NCI-H1436 treated with DMSO at 0.1 percent for 48 hours (cell line): ENCODE data around the gene NELL1.

Experiments
- DNase-seq: peaks from one replicate; lab custom pipeline; 2025; lab: John Stamatoyannopoulos, UW

The NELL1 gene

GRCh38 chr11:21421711-21422329 is 752.4 kb downstream of the NELL1 start:
- no peak for DNase-seq

GRCh38 chr11:21426931-21427330 is 757.5 kb downstream of the NELL1 start:
- DNase-seq, result no peak

- no peak for DNase-seq
Observed at GRCh38 chr11:21427726-21428125, 758.3 kb downstream of the NELL1 start.

- DNase-seq, result no peak
Observed at GRCh38 chr11:21428796-21429195, 759.4 kb downstream of the NELL1 start.

GRCh38 chr11:21429401-21429800 is 760.0 kb downstream of the NELL1 start:
- no peak for DNase-seq

- DNase-seq, result no peak
Observed at GRCh38 chr11:21430537-21430936, 761.2 kb downstream of the NELL1 start.

- no peak for DNase-seq
Observed at GRCh38 chr11:21446939-21447590, 777.7 kb downstream of the NELL1 start.

- DNase-seq, result no peak
Observed at GRCh38 chr11:21447871-21448270, 778.5 kb downstream of the NELL1 start.

- no peak for DNase-seq
Observed at GRCh38 chr11:21456186-21456585, 786.8 kb downstream of the NELL1 start.

- DNase-seq, result no peak
Observed at GRCh38 chr11:21460082-21460481, 790.7 kb downstream of the NELL1 start.

- DNase-seq, result no peak
Observed at GRCh38 chr11:21461701-21462100, 792.3 kb downstream of the NELL1 start.

- DNase-seq, result no peak
Observed at GRCh38 chr11:21464601-21465193, 795.3 kb downstream of the NELL1 start.

GRCh38 chr11:21465203-21465602 is 795.8 kb downstream of the NELL1 start:
- DNase-seq, result no peak

- no peak for DNase-seq
Observed at GRCh38 chr11:21465920-21466319, 796.5 kb downstream of the NELL1 start.

GRCh38 chr11:21470521-21470920 is 801.1 kb downstream of the NELL1 start:
- DNase-seq, result no peak

- no peak for DNase-seq
Observed at GRCh38 chr11:21472261-21472660, 802.9 kb downstream of the NELL1 start.

GRCh38 chr11:21474529-21474928 is 805.1 kb downstream of the NELL1 start:
- DNase-seq, result no peak

GRCh38 chr11:21475276-21475675 is 805.9 kb downstream of the NELL1 start:
- DNase-seq, result no peak

GRCh38 chr11:21476588-21476987 is 807.2 kb downstream of the NELL1 start:
- no peak for DNase-seq

GRCh38 chr11:21480240-21480639 is 810.9 kb downstream of the NELL1 start:
- no peak for DNase-seq

- DNase-seq, result no peak
Observed at GRCh38 chr11:21481255-21481654, 811.9 kb downstream of the NELL1 start.

GRCh38 chr11:21484039-21484438 is 814.7 kb downstream of the NELL1 start:
- no peak for DNase-seq

GRCh38 chr11:21485006-21485405 is 815.6 kb downstream of the NELL1 start:
- DNase-seq, result no peak

GRCh38 chr11:21485426-21485825 is 816.0 kb downstream of the NELL1 start:
- DNase-seq, result no peak
